MG63 (cell line): ENCODE results near the gene PVALB. TPM values are rescaled to one million over a fixed set of nuclear protein-coding genes. Genes with fewer than 3 reads are reported as not detected.
"Not testable (repeated sequence)": the region's sequence is repeated elsewhere in the genome, so short reads cannot be mapped to it uniquely, and the experiment has no call there.

Experiments
- DNase-seq: peaks from one replicate; pipeline ENCODE4 v3.0.0-alpha.2; 2020
- H3K27me3 ChIP-seq: fragments of 250-450 bp; sonication (Bioruptor Pico); 2 replicates; pipeline ENCODE4 v1.5.1; 2020; ENCODE audit warnings: mild to moderate bottlenecking, moderate library complexity
- H3K36me3 ChIP-seq: fragments of 250-450 bp; sonication (Bioruptor Pico); 2 replicates; pipeline ENCODE4 v1.5.1; 2020; ENCODE audit warnings: mild to moderate bottlenecking, moderate library complexity
- H3K4me3 ChIP-seq: fragments of 250-450 bp; sonication (Bioruptor Pico); 2 replicates; pipeline ENCODE4 v1.5.1; 2020; ENCODE audit warnings: mild to moderate bottlenecking, moderate library complexity
- H3K9me3 ChIP-seq: fragments of 250-450 bp; sonication (Bioruptor Pico); 2 replicates; pipeline ENCODE4 v1.5.1; 2020; ENCODE audit warnings: mild to moderate bottlenecking, moderate library complexity
- total RNA-seq: library from RNA; depleted of rRNA; stranded (reverse); fragments of >200 nt; shearing (Covaris generic); gene quantifications from 2 replicates; pipeline ENCODE4 v1.2.3, GENCODE V29; 2014; ENCODE audit warnings: low replicate concordance; rRNA removed

The PVALB gene
- total RNA-seq, 1 experiment from 2014 or later = not detected

DNA sequence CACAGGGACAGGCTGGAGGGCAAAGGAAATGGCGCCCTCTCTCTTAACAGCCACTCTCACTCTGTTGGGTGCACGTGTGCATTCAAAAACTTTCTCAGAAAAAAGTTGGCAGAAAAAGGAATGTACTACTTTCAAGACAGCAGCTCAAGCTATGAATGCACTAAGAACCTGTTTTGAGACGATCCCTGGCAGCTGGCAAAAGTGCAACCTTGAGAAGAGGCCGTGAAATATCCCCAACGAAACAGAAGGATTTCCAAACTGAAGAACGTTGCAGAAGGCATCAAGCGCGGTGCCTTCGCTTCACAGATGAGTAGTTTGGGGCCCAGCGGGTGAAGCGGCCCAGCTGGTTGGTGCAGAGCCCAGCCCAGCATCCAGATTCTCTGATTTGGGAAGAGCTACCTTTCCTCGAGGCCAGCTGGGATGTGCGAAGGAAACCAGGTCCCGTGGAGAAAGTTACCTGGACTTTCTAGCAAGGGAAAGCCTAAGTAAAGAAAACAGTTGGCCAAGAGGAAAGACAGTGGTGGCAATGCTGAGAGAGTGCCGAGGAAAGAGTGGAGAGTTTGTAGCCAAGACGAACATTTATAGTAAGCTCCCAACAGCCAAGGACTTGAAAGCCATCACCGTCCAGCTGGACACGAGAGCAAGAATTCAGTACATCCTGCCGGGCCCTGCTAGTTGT lies 57.2 kb downstream of the PVALB start:
- Histone ChIP-seq H3K27me3 (peaks cover 4% of the 10 kb centered on the region; the same call in 1 of the 2 replicates), H3K4me3 (no peak overlapping the region), H3K36me3 (no peaks in the 10 kb centered on the region), H3K9me3 (no peaks in the 10 kb centered on the region)
- no peak for DNase-seq

DNA sequence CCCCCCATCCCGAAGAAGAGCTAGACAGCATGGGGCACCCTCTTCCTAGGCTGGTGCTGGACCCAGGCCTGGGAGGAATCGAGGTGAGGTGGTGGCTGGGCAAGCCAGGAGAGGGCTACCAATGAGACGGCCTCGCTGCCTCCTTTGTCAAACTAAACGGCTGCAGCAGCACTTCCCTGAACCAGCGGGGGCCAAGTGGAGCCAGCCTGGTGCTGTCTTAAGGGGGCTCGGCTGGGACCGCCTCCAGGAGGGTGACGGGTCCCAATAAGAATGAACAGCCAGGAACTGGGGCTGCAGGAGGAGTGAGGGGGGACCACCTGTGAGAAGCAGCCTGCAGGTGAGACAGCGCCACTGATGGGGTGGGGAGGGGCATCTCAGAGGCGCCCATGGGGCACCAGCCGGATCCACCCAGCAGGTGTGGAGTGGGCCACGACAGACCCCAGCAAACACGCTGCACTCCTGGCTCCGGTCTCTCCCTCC lies 58.0 kb downstream of the PVALB start:
- Histone ChIP-seq H3K9me3 (no peaks in the 10 kb centered on the region), H3K36me3 (no peaks in the 10 kb centered on the region), H3K4me3 (no peak overlapping the region), H3K27me3 (peaks cover 4% of the 10 kb centered on the region; the same call in 1 of the 2 replicates)
- no peak for DNase-seq

DNA sequence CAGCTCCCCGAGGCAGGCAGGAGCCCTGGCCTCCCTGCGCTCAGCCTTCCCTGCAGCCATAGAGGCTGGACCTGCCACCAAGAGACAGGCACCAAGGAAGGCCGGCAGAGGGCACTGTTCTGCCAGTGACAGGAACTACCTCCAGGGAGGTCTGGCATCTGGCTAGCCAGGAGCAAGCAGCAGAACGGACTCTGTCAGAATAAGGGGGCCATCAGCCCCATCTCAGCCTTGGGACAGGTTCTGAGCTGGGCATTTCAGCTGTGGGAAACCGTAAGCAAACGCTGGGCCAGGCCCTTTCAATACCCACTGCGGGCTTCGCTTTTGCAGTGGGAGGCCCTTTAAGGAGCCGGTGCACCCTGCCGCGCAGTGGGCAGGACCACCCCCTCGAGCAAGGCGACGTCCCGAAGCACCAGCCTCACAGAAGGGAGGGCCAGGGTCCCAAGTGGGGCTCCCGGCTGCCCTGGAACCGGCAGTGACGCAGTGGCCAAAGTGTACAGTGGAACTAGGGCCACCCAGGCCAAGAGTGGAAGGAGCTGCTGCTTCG lies 59.1 kb downstream of the PVALB start:
- no peak overlapping the region for H3K4me3 ChIP-seq
- H3K36me3 ChIP-seq = no peaks in the 10 kb centered on the region
- no peaks in the 10 kb centered on the region for H3K9me3 ChIP-seq
- H3K27me3 ChIP-seq = peaks cover 12% of the 10 kb centered on the region; the same call in 1 of the 2 replicates
- DNase-seq = peak; percentile 70

DNA sequence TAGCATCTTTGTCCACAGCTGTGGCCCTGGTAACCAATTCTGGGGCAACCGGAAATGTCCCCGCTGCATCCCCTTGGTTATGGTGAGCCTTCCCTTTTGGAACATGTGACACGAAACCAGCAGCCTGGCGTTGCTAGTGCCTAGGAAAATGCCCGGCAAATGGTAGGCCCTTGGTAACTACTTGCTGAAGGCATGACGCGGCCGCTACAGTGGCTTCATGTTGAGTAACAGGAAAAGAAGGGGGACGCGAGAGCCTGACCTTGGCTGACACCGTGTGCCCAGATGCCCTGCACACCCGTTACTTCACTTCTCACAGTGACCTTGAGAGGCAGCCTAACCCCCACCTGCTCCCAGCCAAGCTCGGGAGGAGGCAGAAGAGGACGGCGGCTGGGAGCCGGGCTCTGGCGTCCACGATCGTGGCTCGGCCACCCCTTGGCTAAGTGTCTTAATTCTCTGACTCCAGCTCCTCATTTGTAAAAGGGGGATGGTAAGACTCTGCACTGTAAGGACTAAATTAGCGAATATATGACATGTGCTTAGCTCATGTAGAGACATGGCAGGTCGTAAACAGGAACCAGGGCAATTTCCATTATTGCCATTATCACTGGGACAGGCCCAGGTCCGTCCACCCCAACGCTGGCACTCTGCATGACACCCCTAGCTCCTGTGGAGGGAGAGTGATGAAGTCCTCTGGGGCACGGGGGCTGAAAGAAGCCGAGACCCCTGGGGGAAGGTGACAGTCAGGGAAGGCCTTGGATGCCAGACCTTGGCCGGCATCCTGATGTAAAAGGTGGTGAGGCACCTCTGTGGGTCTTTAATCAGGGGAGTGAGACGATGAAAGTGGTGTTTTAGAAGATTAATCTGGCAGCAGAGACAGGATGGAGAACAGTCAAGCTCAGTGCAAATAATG lies 59.8 kb downstream of the PVALB start:
- H3K9me3 ChIP-seq = no peaks in the 10 kb centered on the region
- no peak for DNase-seq
- no peaks in the 10 kb centered on the region for H3K36me3 ChIP-seq
- no peak overlapping the region for H3K4me3 ChIP-seq
- peaks cover 18% of the 10 kb centered on the region for H3K27me3 ChIP-seq

DNA sequence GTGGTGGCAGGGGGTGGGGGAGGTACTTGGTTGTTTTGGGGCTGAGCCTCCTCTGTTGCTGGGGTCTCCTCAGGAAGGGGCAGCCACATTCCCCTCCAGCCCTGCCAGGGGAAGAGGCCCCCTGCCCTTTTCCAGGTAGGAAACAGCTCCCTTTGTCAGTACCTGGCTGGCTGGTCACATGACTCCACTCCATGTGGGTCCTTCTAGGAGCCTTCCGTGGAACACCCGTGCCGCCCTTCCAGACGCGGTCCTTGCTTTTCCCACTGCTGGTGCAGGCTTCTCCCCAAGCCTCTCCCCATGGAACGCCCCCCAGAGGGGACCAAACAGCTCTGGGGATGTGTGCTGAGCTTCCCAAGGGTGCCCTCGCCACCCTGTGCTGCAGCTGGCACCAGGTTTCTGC lies 60.8 kb downstream of the PVALB start:
- no peaks in the 10 kb centered on the region for H3K9me3 ChIP-seq
- H3K36me3 ChIP-seq = no peaks in the 10 kb centered on the region
- H3K27me3 ChIP-seq = peaks cover 18% of the 10 kb centered on the region
- H3K4me3 ChIP-seq = no peak overlapping the region
- no peak for DNase-seq

DNA sequence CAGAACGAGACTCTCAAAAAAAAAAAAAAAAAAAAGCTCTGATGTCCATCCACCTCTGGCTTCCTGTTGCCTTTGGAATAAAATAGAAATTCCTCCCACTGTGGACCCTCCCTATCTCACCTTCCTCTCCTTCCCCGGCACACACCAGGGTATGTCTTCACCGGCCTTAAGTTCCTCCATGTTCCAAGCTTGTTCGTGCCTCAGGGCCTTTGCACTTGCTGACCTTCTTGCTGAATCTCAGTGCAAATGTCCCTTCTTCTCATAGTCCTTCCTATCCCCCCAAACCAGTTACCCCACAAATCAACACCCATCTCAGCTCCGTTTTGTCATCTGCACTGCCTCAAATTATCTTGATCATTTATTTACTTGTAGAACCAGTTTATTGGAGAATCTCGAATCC lies 61.5 kb downstream of the PVALB start:
- H3K9me3 ChIP-seq = no peaks in the 10 kb centered on the region
- peaks cover 18% of the 10 kb centered on the region for H3K27me3 ChIP-seq
- no peak overlapping the region for H3K4me3 ChIP-seq
- DNase-seq = no peak
- H3K36me3 ChIP-seq = no peaks in the 10 kb centered on the region

- peaks cover 18% of the 10 kb centered on the region for H3K27me3 ChIP-seq
- not testable (repeated sequence) for H3K9me3 ChIP-seq, H3K36me3 ChIP-seq, DNase-seq, H3K4me3 ChIP-seq
These were observed 62.0 kb downstream of the PVALB start for GRCh38 chr22:36754881-36755280.

GRCh38 chr22:36753916-36754315 lies 62.9 kb downstream of the PVALB start:
- Histone ChIP-seq H3K4me3 (no peak overlapping the region), H3K27me3 (peaks cover 18% of the 10 kb centered on the region), H3K9me3 (no peaks in the 10 kb centered on the region), H3K36me3 (no peaks in the 10 kb centered on the region)
- DNase-seq = no peak

DNA sequence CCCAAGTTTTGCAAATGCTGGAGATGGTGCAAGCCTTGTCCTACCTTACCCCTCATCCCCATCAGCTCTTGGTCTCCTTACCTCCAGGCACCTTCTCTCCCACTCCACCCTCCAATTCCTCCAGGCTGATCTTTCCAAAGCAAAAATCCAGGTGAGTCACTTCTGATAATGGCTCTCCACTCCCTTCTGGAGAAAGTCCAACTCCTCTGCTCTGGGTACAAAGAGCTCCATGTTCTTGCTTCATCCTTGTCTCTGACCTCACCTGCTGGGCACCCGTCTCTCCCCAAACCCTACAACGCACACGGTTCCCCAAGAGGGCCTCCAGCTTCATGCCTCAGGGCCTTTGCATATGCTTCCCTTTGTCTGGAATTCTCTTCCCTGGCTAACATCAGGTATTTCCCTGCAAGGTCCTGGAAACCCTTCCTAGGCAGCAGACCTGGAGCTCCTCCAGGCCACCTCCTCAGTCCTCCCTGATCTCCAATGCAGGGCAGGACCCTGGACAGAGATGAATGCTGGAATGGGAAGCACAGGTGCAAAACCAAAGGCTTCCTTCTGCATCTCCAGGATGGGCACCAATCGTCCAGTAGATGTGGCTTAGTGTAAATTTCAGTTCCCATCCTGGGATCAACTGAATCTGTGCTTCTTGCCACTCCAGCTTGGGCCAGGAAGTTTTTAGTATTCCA lies 63.6 kb downstream of the PVALB start:
- Histone ChIP-seq H3K9me3 (no peaks in the 10 kb centered on the region), H3K36me3 (no peaks in the 10 kb centered on the region), H3K27me3 (peaks cover 18% of the 10 kb centered on the region), H3K4me3 (no peak overlapping the region)
- DNase-seq = no peak

Other genes starting within 250 kb of the PVALB start
- gene CACNG2, start 113.3 kb downstream of the PVALB start, total RNA-seq = not detected in 2 replicates
- 11.1 and 26.7 TPM in 2 replicates for gene IFT27, start 40.9 kb downstream of the PVALB start, total RNA-seq
- gene NCF4, start 44.0 kb upstream of the PVALB start, total RNA-seq = not detected in 2 replicates
- gene CSF2RB, start 96.6 kb upstream of the PVALB start, total RNA-seq = not detected in 2 replicates
- gene TST, start 202.4 kb upstream of the PVALB start, total RNA-seq = 29.6 and 52.6 TPM in 2 replicates
- gene MPST, start 202.7 kb upstream of the PVALB start, total RNA-seq = 95.7 and 112 TPM in 2 replicates
- gene KCTD17, start 234.7 kb upstream of the PVALB start, total RNA-seq = 7.6 and 29.1 TPM in 2 replicates